Transverse colon (tissue), 4 donors: ENCODE results near the gene F13A1. TPM values are rescaled to one million over a fixed set of nuclear protein-coding genes. Genes with fewer than 3 reads are reported as not detected.
A peak's percentile ranks its signal among the peaks of the same experiment; 100 is the strongest.

Experiments
- DNase-seq: peaks from one replicate; pipeline ENCODE4 v3.0.0-alpha.2; 2019
- H3K27ac ChIP-seq, 4 donors: fragments of 200-600 bp; sonication (generic); 2 replicates each; pipeline ENCODE4 v1.5.1; 2016 to 2018; ENCODE audit warnings: inconsistent platforms in 4 of 4
- H3K27me3 ChIP-seq: fragments of 200-600 bp; sonication (generic); 2 replicates; pipeline ENCODE4 v1.5.1; 2017; ENCODE audit warnings: inconsistent platforms
- H3K36me3 ChIP-seq, 4 donors: fragments of 200-600 bp; sonication (generic); 2 replicates each; pipeline ENCODE4 v1.5.1; 2017 to 2019; ENCODE audit warnings: inconsistent platforms in 4 of 4
- H3K4me1 ChIP-seq, 4 donors: fragments of 200-600 bp; sonication (generic); 2 replicates each; pipeline ENCODE4 v1.5.1; 2017 to 2020; ENCODE audit warnings: inconsistent platforms in 4 of 4
- H3K4me3 ChIP-seq, 4 donors: fragments of 200-600 bp; sonication (generic); 1 replicate in 1 of 4; 2 replicates in 3 of 4; pipeline versions ENCODE4 v1.5.1 to v1.6.1; 2017 to 2019; ENCODE audit warnings: inconsistent platforms in 4 of 4
- H3K9me3 ChIP-seq, 2 donors: fragments of 200-600 bp; sonication (generic); 2 replicates each; pipeline ENCODE4 v1.5.1; 2017 to 2019; ENCODE audit warnings: inconsistent platforms in 2 of 2
- CTCF ChIP-seq, 5 experiments: fragments of 200-600 bp in 3 of 5; fragments of 450-650 bp in 2 of 5; sonication (generic) in 3 of 5; IDR thresholded peaks; 1 replicate in 2 of 5; 2 replicates in 3 of 5; pipeline ENCODE4 v1.5.1; 2016 to 2017; ENCODE audit warnings: antibody characterized with exemption in 5 of 5, inconsistent platforms in 3 of 5, mild to moderate bottlenecking in 2 of 5, moderate library complexity in 1 of 5
- EP300 ChIP-seq: sonication (generic); formaldehyde crosslinking; IDR thresholded peaks from one replicate; pipeline ENCODE4 v1.6.1; 2017; ENCODE audit warnings: antibody characterized with exemption, low read depth
- POLR2A ChIP-seq: fragments of 450-650 bp; IDR thresholded peaks from one replicate; pipeline ENCODE4 v1.6.1; 2016; ENCODE audit warnings: antibody characterized with exemption, mild to moderate bottlenecking, moderate library complexity
- POLR2AphosphoS5 ChIP-seq, 3 donors: sonication (generic); formaldehyde crosslinking; IDR thresholded peaks; one replicate each; pipeline ENCODE4 v1.6.1; 2016; ENCODE audit warnings: antibody characterized with exemption in 3 of 3
- WGBS, 2 donors: methylation state at CpG; one replicate each; pipeline ENCODE4 v1.1.5; 2018; ENCODE audit warnings: low coverage in 1 of 2; 5-methylcytosine and 5-hydroxymethylcytosine counted together
- in situ Hi-C, 4 donors: fragments of 200-750 bp; cut with MboI; loops; one replicate each; pipeline versions ENCODE4 v1.15.0 to v1.15.1; 2017; ENCODE audit warnings: low sequenced_read_pairs in 3 of 4, low pct_ligation_motif_present in 1 of 4, low pct_unique_long_range_greater_than_20kb in 1 of 4
- intact Hi-C: fragments of 100-400 bp; cut with DNase I; formaldehyde crosslinking; loops from one replicate; pipeline ENCODE4 v1.15.1; 2023; ENCODE audit warnings: low total_unique reads
- total RNA-seq, 4 donors: library from RNA; depleted of rRNA; stranded (reverse); fragments of >200 nt; gene quantifications; one replicate each; pipeline ENCODE4 v1.1.0, GENCODE V29; 2016

The F13A1 gene
- total RNA-seq, 4 donors from 2014 or later, result 5.4 to 58.4 (median 27.0) TPM

GRCh38 chr6:6248651-6249050 is 71.8 kb downstream of the F13A1 start:
- intact Hi-C loops, result no loop called here
- no peak overlapping the region for H3K27ac ChIP-seq

DNA sequence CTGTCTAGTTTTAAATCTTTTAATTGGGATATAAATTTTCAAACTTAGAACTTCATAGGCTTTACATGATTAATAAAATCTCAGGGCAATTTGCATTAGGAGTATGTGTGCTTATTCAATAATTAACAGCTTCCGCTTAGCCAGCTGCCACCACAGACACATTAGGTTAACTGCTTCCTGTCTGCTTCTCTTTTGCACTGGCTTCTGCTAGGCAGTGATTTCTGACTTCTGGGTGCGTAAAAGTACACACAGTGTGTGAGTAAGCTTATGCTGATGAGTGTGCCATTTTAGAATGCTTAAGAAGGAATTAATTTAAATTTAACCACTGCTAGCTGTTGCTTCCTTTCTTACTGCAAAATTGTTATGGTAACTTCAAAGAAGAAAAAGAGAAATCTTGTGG is 73.9 kb downstream of the F13A1 start:
- no peaks in the 10 kb centered on the region for H3K27me3 ChIP-seq
- in situ Hi-C loops (no loop called here), intact Hi-C loops (no loop called here)
- H3K9me3 ChIP-seq, result no peaks in the 10 kb centered on the region
- WGBS, 2 donors, result 39 to 53% methylated on average over 2 of the region's 2 CpGs
- no peak for DNase-seq
- no peaks in the 10 kb centered on the region for H3K36me3 ChIP-seq
- TF ChIP-seq POLR2A (no peak), CTCF (IDR thresholded peaks at IDR 0.05) (no peak), POLR2AphosphoS5 (IDR thresholded peaks at IDR 0.05) (no peak)
- H3K4me1 ChIP-seq, result peaks cover 0 to 12% (median 3%) of the 10 kb centered on the region in 4 donors
- no peak overlapping the region for H3K27ac ChIP-seq
- no peak overlapping the region for H3K4me3 ChIP-seq

More at GRCh38 chr6:6248651-6249050, 71.8 kb downstream of the F13A1 start:
- 59 to 66% methylated on average over 2 of the region's 2 CpGs for WGBS, 2 donors
- Histone ChIP-seq H3K4me3 (no peak overlapping the region), H3K27me3 (no peaks in the 10 kb centered on the region), H3K36me3 (no peaks in the 10 kb centered on the region), H3K4me1 (peaks cover 0 to 7% (median under 1%) of the 10 kb centered on the region in 4 donors), H3K9me3 (no peaks in the 10 kb centered on the region)
- no peak for DNase-seq
- in situ Hi-C loops, result no loop called here
- TF ChIP-seq POLR2A, result no peak
- no peak for TF ChIP-seq CTCF (IDR thresholded peaks at IDR 0.05)
- TF ChIP-seq POLR2AphosphoS5 (IDR thresholded peaks at IDR 0.05), result no peak
- no peak for TF ChIP-seq EP300

- TF ChIP-seq POLR2A, result no peak
- no peaks in the 10 kb centered on the region for H3K27me3 ChIP-seq
- H3K36me3 ChIP-seq, result no peaks in the 10 kb centered on the region
- H3K27ac ChIP-seq, result peak overlapping the region in 3 of 4 donors; percentile 36 to 59 (median 49)
- no peaks in the 10 kb centered on the region for H3K9me3 ChIP-seq
- intact Hi-C loops, result no loop called here
- peaks cover 0 to 12% (median 3%) of the 10 kb centered on the region in 4 donors for H3K4me1 ChIP-seq
- 66 to 72% methylated on average over 5 of the region's 5 CpGs for WGBS, 2 donors
- in situ Hi-C loops, result no loop called here
- no peak overlapping the region for H3K4me3 ChIP-seq
- no peak for DNase-seq
Measured at GRCh38 chr6:6244624-6245023, 75.8 kb downstream of the F13A1 start.

GRCh38 chr6:6243846-6244245 is 76.6 kb downstream of the F13A1 start:
- peaks cover 0 to 12% (median 3%) of the 10 kb centered on the region in 4 donors for H3K4me1 ChIP-seq
- TF ChIP-seq POLR2A (no peak), POLR2AphosphoS5 (IDR thresholded peaks at IDR 0.05) (peak in 1 of 3 donors; percentile 47)
- H3K9me3 ChIP-seq, result no peaks in the 10 kb centered on the region
- H3K4me3 ChIP-seq, result no peak overlapping the region
- 50 to 60% methylated on average over 1 to 7 of the region's 7 CpGs for WGBS, 2 donors
- DNase-seq, result peak; percentile 60
- in situ Hi-C loops, result no loop called here
- H3K27ac ChIP-seq, result peak overlapping the region in 3 of 4 donors; percentile 37 to 59 (median 49)
- intact Hi-C loops, result no loop called here
- no peaks in the 10 kb centered on the region for H3K36me3 ChIP-seq
- H3K27me3 ChIP-seq, result no peaks in the 10 kb centered on the region

- TF ChIP-seq POLR2A (no peak), POLR2AphosphoS5 (IDR thresholded peaks at IDR 0.05) (no peak), EP300 (no peak), CTCF (IDR thresholded peaks at IDR 0.05) (no peak)
- WGBS, 2 donors, result 35 to 59% methylated on average over 4 to 5 of the region's 5 CpGs
- DNase-seq, result no peak
- Histone ChIP-seq H3K27ac (no peak overlapping the region), H3K4me1 (peaks cover 0 to 22% (median 3%) of the 10 kb centered on the region in 4 donors), H3K9me3 (no peaks in the 10 kb centered on the region), H3K36me3 (no peaks in the 10 kb centered on the region), H3K27me3 (no peaks in the 10 kb centered on the region), H3K4me3 (no peak overlapping the region)
- intact Hi-C loops (no loop called here), in situ Hi-C loops (no loop called here)
Measured at GRCh38 chr6:6239598-6240581, 80.6 kb downstream of the F13A1 start.
